Measurements from ENCODE around the gene CAPG. TPM values are rescaled to one million over a fixed set of nuclear protein-coding genes. Genes with fewer than 3 reads are reported as not detected.

CAPG gene
- total RNA-seq, 1 experiment from 2014 or later, result 0.63 TPM

GRCh38 chr2:85400023-85400422, 10.1 kb downstream of the CAPG start:
- H3K9me2 ChIP-seq (replicated peaks; ENCODE audit: insufficient read depth, low read length), result no peaks in the 10 kb centered on the region
- no peak overlapping the region for H3K27ac ChIP-seq (ENCODE audit: low read length)
- no peak overlapping the region for H3K4me2 ChIP-seq (ENCODE audit: low read depth, low read length, poor library complexity, severe bottlenecking)
- H2AFZ ChIP-seq (ENCODE audit: low read length), result no peak overlapping the region
- H3K4me3 ChIP-seq (ENCODE audit: low read length), result no peak overlapping the region
- H3K4me1 ChIP-seq (ENCODE audit: low read length), result peaks cover 4% of the 10 kb centered on the region
- H3K9me3 ChIP-seq (ENCODE audit: low read length), result peaks cover 12% of the 10 kb centered on the region; the same call in 1 of the 2 replicates
- no peaks in the 10 kb centered on the region for H3K36me3 ChIP-seq (ENCODE audit: insufficient read depth, low read length)
- no peak for DNase-seq
- no peaks in the 10 kb centered on the region for H3K27me3 ChIP-seq (ENCODE audit: low read length)
- no peak overlapping the region for H3K9ac ChIP-seq (ENCODE audit: low read length)
- H4K20me1 ChIP-seq (ENCODE audit: insufficient read depth, low read depth, low read length), result no peaks in the 10 kb centered on the region
- H3K79me2 ChIP-seq (ENCODE audit: low read length), result no peaks in the 10 kb centered on the region

GRCh38 chr2:85399183-85399455, 11.0 kb downstream of the CAPG start:
- H3K27ac ChIP-seq (ENCODE audit: low read length), result no peak overlapping the region
- H3K36me3 ChIP-seq (ENCODE audit: insufficient read depth, low read length), result no peaks in the 10 kb centered on the region
- no peaks in the 10 kb centered on the region for H4K20me1 ChIP-seq (ENCODE audit: insufficient read depth, low read depth, low read length)
- H3K4me3 ChIP-seq (ENCODE audit: low read length), result no peak overlapping the region
- H3K27me3 ChIP-seq (ENCODE audit: low read length), result no peaks in the 10 kb centered on the region
- DNase-seq, result no peak
- no peak overlapping the region for H2AFZ ChIP-seq (ENCODE audit: low read length)
- no peak overlapping the region for H3K9ac ChIP-seq (ENCODE audit: low read length)
- H3K4me2 ChIP-seq (ENCODE audit: low read depth, low read length, poor library complexity, severe bottlenecking), result no peak overlapping the region
- H3K9me3 ChIP-seq (ENCODE audit: low read length), result peaks cover 10% of the 10 kb centered on the region; the same call in 1 of the 2 replicates
- no peaks in the 10 kb centered on the region for H3K9me2 ChIP-seq (replicated peaks; ENCODE audit: insufficient read depth, low read length)
- H3K4me1 ChIP-seq (ENCODE audit: low read length), result peaks cover 4% of the 10 kb centered on the region
- H3K79me2 ChIP-seq (ENCODE audit: low read length), result no peaks in the 10 kb centered on the region

GRCh38 chr2:85398426-85399182, 11.6 kb downstream of the CAPG start:
- no peaks in the 10 kb centered on the region for H3K27me3 ChIP-seq (ENCODE audit: low read length)
- H3K9ac ChIP-seq (ENCODE audit: low read length), result no peak overlapping the region
- H3K4me1 ChIP-seq (ENCODE audit: low read length), result peaks cover 4% of the 10 kb centered on the region
- no peak overlapping the region for H3K4me3 ChIP-seq (ENCODE audit: low read length)
- no peaks in the 10 kb centered on the region for H3K79me2 ChIP-seq (ENCODE audit: low read length)
- no peaks in the 10 kb centered on the region for H4K20me1 ChIP-seq (ENCODE audit: insufficient read depth, low read depth, low read length)
- no peaks in the 10 kb centered on the region for H3K36me3 ChIP-seq (ENCODE audit: insufficient read depth, low read length)
- no peak overlapping the region for H3K4me2 ChIP-seq (ENCODE audit: low read depth, low read length, poor library complexity, severe bottlenecking)
- DNase-seq, result no peak
- H3K9me2 ChIP-seq (replicated peaks; ENCODE audit: insufficient read depth, low read length), result no peaks in the 10 kb centered on the region
- H2AFZ ChIP-seq (ENCODE audit: low read length), result no peak overlapping the region
- H3K9me3 ChIP-seq (ENCODE audit: low read length), result 0 out of 2 replicates have a peak, but pooled peaks cover 7% of the 10 kb centered on the region
- H3K27ac ChIP-seq (ENCODE audit: low read length), result no peak overlapping the region

GRCh38 chr2:85397925-85398331, 12.2 kb downstream of the CAPG start:
- peaks cover 4% of the 10 kb centered on the region for H3K4me1 ChIP-seq (ENCODE audit: low read length)
- H3K4me2 ChIP-seq (ENCODE audit: low read depth, low read length, poor library complexity, severe bottlenecking), result no peak overlapping the region
- no peak overlapping the region for H3K9ac ChIP-seq (ENCODE audit: low read length)
- H4K20me1 ChIP-seq (ENCODE audit: insufficient read depth, low read depth, low read length), result no peaks in the 10 kb centered on the region
- H3K9me2 ChIP-seq (replicated peaks; ENCODE audit: insufficient read depth, low read length), result no peaks in the 10 kb centered on the region
- no peak for DNase-seq
- no peaks in the 10 kb centered on the region for H3K27me3 ChIP-seq (ENCODE audit: low read length)
- H2AFZ ChIP-seq (ENCODE audit: low read length), result no peak overlapping the region
- H3K36me3 ChIP-seq (ENCODE audit: insufficient read depth, low read length), result no peaks in the 10 kb centered on the region
- H3K79me2 ChIP-seq (ENCODE audit: low read length), result no peaks in the 10 kb centered on the region
- H3K27ac ChIP-seq (ENCODE audit: low read length), result no peak overlapping the region
- H3K9me3 ChIP-seq (ENCODE audit: low read length), result 0 out of 2 replicates have a peak, but pooled peaks cover 1% of the 10 kb centered on the region
- no peak overlapping the region for H3K4me3 ChIP-seq (ENCODE audit: low read length)

DNA sequence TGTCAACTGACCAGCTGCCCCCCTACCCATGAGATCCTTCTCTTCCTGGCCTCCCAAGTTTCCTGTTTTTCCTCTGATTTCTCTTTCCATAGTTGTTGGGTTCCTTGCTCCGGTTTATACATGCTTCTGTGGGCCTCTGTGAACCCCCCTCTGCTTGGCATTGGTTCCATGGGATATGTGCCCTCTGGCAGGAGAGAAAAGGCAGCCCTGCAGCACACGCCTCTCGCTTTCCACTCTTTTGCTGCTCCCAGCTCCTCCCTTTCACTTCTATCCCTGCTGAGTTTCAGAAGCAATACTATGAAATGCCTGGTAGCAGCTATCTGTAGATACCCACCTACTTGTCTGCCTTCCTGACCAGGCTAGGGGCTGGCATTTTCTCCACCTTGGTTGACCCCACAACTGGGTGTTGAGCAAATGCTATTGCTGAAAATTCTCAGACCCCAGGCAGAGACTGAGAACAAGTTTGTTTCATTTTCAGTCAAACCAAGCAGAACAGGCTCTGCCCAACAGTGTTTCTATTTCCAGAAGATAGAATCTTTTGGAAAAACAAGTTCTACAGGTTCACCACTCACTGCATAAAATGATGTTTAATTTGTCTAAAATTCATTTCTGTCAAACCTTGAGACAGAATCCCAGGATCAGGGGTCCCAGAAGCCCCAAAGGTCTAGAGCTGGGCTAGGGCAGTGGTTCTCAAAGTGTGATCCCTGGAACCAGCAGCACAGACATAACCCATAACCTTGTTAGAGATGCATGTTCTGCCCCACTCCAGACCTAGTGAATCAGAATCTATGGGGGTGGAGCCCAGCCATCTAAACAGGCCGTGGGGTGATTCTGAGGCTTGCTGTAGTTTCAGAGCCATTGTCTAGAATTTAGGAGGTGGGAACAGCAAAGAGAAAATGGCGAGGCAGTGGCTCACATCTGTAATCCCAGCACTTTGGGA, 13.4 kb downstream of the CAPG start:
- Histone ChIP-seq H3K9ac (ENCODE audit: low read length) (no peak overlapping the region), H3K4me3 (ENCODE audit: low read length) (no peak overlapping the region), H3K9me2 (replicated peaks; ENCODE audit: insufficient read depth, low read length) (no peaks in the 10 kb centered on the region), H3K4me1 (ENCODE audit: low read length) (no peaks in the 10 kb centered on the region), H3K4me2 (ENCODE audit: low read depth, low read length, poor library complexity, severe bottlenecking) (no peak overlapping the region), H4K20me1 (ENCODE audit: insufficient read depth, low read depth, low read length) (no peaks in the 10 kb centered on the region), H3K27ac (ENCODE audit: low read length) (no peak overlapping the region), H3K36me3 (ENCODE audit: insufficient read depth, low read length) (no peaks in the 10 kb centered on the region), H3K27me3 (ENCODE audit: low read length) (no peaks in the 10 kb centered on the region), H3K79me2 (ENCODE audit: low read length) (no peaks in the 10 kb centered on the region), H3K9me3 (ENCODE audit: low read length) (no peaks in the 10 kb centered on the region), H2AFZ (ENCODE audit: low read length) (no peak overlapping the region)
- no peak for DNase-seq

- H3K9me3 ChIP-seq (ENCODE audit: low read length), result no peaks in the 10 kb centered on the region
- no peaks in the 10 kb centered on the region for H4K20me1 ChIP-seq (ENCODE audit: insufficient read depth, low read depth, low read length)
- H3K4me2 ChIP-seq (ENCODE audit: low read depth, low read length, poor library complexity, severe bottlenecking), result no peak overlapping the region
Observed at GRCh38 chr2:85395912-85396475, 14.2 kb downstream of the CAPG start.

GRCh38 chr2:85394976-85395375, 15.2 kb downstream of the CAPG start:
- no peaks in the 10 kb centered on the region for H3K27me3 ChIP-seq (ENCODE audit: low read length)
- H4K20me1 ChIP-seq (ENCODE audit: insufficient read depth, low read depth, low read length), result no peaks in the 10 kb centered on the region
- H3K9me2 ChIP-seq (replicated peaks; ENCODE audit: insufficient read depth, low read length), result no peaks in the 10 kb centered on the region
- no peaks in the 10 kb centered on the region for H3K4me1 ChIP-seq (ENCODE audit: low read length)
- no peak overlapping the region for H3K4me2 ChIP-seq (ENCODE audit: low read depth, low read length, poor library complexity, severe bottlenecking)
- H3K79me2 ChIP-seq (ENCODE audit: low read length), result no peaks in the 10 kb centered on the region
- no peak overlapping the region for H3K4me3 ChIP-seq (ENCODE audit: low read length)
- no peak overlapping the region for H3K9ac ChIP-seq (ENCODE audit: low read length)
- DNase-seq, result no peak
- no peak overlapping the region for H3K27ac ChIP-seq (ENCODE audit: low read length)
- no peak overlapping the region for H2AFZ ChIP-seq (ENCODE audit: low read length)
- no peaks in the 10 kb centered on the region for H3K36me3 ChIP-seq (ENCODE audit: insufficient read depth, low read length)
- no peaks in the 10 kb centered on the region for H3K9me3 ChIP-seq (ENCODE audit: low read length)

More at GRCh38 chr2:85395912-85396475, 14.2 kb downstream of the CAPG start:
- no peak for DNase-seq
- Histone ChIP-seq H3K27me3 (ENCODE audit: low read length) (no peaks in the 10 kb centered on the region), H3K4me1 (ENCODE audit: low read length) (no peaks in the 10 kb centered on the region), H3K4me3 (ENCODE audit: low read length) (no peak overlapping the region), H3K79me2 (ENCODE audit: low read length) (no peaks in the 10 kb centered on the region), H3K9ac (ENCODE audit: low read length) (no peak overlapping the region), H3K9me2 (replicated peaks; ENCODE audit: insufficient read depth, low read length) (no peaks in the 10 kb centered on the region), H2AFZ (ENCODE audit: low read length) (no peak overlapping the region), H3K36me3 (ENCODE audit: insufficient read depth, low read length) (no peaks in the 10 kb centered on the region), H3K27ac (ENCODE audit: low read length) (no peak overlapping the region)

DNA sequence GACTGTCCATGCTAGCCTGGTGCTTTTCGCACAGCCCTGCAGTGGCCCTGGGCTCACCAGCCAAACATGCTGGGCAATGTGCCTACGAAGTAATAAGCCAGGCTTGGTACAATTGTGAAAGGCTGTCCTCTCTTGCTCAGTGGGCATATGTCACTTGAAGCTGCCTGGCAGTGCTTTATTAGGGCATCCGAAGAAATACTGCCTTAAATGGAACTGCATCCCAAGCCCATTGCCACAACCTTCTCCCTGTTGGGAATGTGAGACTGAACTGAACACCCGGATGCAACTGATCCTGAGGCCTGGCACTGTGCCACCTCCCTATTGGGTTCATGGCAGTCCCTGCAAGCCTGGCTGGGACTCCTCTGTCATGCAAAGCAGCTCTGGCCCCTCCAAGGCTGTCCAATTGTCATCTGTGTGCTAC, 15.9 kb downstream of the CAPG start:
- Histone ChIP-seq H2AFZ (ENCODE audit: low read length) (no peak overlapping the region), H4K20me1 (ENCODE audit: insufficient read depth, low read depth, low read length) (no peaks in the 10 kb centered on the region), H3K4me1 (ENCODE audit: low read length) (no peaks in the 10 kb centered on the region), H3K9me2 (replicated peaks; ENCODE audit: insufficient read depth, low read length) (no peaks in the 10 kb centered on the region), H3K9ac (ENCODE audit: low read length) (no peak overlapping the region), H3K4me3 (ENCODE audit: low read length) (no peak overlapping the region), H3K27ac (ENCODE audit: low read length) (no peak overlapping the region), H3K79me2 (ENCODE audit: low read length) (no peaks in the 10 kb centered on the region), H3K27me3 (ENCODE audit: low read length) (no peaks in the 10 kb centered on the region), H3K4me2 (ENCODE audit: low read depth, low read length, poor library complexity, severe bottlenecking) (no peak overlapping the region), H3K36me3 (ENCODE audit: insufficient read depth, low read length) (no peaks in the 10 kb centered on the region), H3K9me3 (ENCODE audit: low read length) (no peaks in the 10 kb centered on the region)
- no peak for DNase-seq
